GM10266 (cell line): ENCODE data around the gene PDXK.

Source experiments
- DNase-seq: peaks from one replicate; pipeline ENCODE4 v3.0.0; 2012; ENCODE audit errors: extremely low spot score
- CTCF ChIP-seq: IDR thresholded peaks from 2 replicates; pipeline ENCODE4 v1.5.1; 2012; ENCODE audit warnings: mild to moderate bottlenecking, low read depth; ENCODE audit not compliant: control insufficient read depth, insufficient read depth; ENCODE audit errors: missing control alignments

The PDXK gene

GRCh38 chr21:43727519-43728153, 8.7 kb downstream of the PDXK start:
- no peak for TF ChIP-seq CTCF
- no peak for DNase-seq

- DNase-seq: no peak
- TF ChIP-seq CTCF: no peak
These were observed 9.2 kb downstream of the PDXK start for GRCh38 chr21:43728154-43728466.

DNA sequence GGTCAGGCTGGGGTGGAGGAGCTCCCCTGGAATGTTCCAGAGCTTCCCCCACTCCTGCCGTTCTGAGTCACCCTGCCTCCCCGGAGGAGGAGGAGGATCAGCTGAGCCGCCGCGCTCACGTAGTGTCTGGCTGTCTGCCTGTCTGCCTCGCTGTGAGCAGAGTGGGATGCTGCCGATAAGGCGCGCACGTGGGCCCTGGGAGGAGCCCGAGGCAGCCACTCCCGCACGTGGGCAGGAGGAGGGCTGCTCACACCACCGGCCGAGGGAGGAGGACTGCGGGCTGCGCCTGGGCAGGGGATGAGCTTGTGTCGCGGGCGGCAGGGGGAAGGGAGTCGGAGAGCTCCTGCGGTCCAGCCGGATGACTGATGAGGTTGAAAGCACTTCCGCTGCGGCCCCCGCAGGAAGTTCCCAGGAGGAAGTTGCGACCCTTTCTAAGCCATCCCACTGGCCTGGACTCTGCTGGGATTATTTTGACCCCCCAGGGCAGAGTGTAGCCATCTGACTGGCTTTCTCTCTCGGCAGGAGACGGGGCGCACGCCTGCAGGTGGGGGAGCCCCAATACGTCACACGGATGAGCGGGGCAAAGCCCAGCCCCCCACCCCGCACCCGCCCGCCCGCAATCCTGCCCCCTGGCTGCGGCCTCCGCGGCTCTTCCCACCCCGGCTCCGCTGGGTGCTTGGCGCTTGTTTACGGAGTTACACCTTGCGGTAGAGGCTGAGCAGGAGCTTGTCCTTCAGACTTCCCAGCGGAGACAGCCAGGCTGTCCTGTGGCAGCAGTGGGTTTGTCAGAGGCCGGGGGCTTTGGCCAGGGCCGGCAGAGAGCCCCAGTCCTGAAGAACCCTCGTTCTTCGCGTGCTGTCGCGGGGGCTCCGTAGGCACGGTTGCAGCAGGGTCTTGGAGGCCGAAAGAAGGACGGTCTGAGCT, 9.8 kb downstream of the PDXK start:
- DNase-seq: peak; percentile 89
- TF ChIP-seq CTCF: peak; percentile 25

- TF ChIP-seq CTCF: no peak
- no peak for DNase-seq
These were observed 12.5 kb downstream of the PDXK start for GRCh38 chr21:43731476-43731875.

GRCh38 chr21:43731891-43732711, 13.2 kb downstream of the PDXK start:
- TF ChIP-seq CTCF: no peak
- DNase-seq: no peak

- no peak for DNase-seq
- no peak for TF ChIP-seq CTCF
These were observed 14.1 kb downstream of the PDXK start for GRCh38 chr21:43733060-43733459.
